SK-N-SH (cell line): ENCODE data around the gene GRIN2A.

Experiments
- CHD2 ChIP-seq: fragments of 150-350 bp; IDR thresholded peaks from 2 replicates; pipeline ENCODE4 v1.6.1; 2018; ENCODE audit warnings: low read length; ENCODE audit not compliant: partially characterized antibody
- CTCF ChIP-seq: fragments of 200-600 bp; sonication (generic); IDR thresholded peaks from 2 replicates; pipeline ENCODE4 v1.6.1; 2017; ENCODE audit warnings: antibody characterized with exemption, mild to moderate bottlenecking, moderate library complexity

- TF ChIP-seq CTCF (no peak), CHD2 (no peak)
Observed at GRCh38 chr16:10226987-10227306, 44.7 kb upstream of the GRIN2A start.
